Prostate gland (tissue), 2 donors: ENCODE measurements around the gene COL4A1. TPM values are rescaled to one million over a fixed set of nuclear protein-coding genes. Genes with fewer than 3 reads are reported as not detected.

Experiments used
- DNase-seq: peaks from one replicate; pipeline ENCODE4 v3.0.0-alpha.2; 2019; ENCODE audit warnings: low spot score
- H3K27ac ChIP-seq, 2 donors: fragments of 200-600 bp; sonication (generic); 2 replicates each; pipeline ENCODE4 v1.5.1; 2017 to 2019
- H3K27me3 ChIP-seq: fragments of 200-600 bp; sonication (generic); replicated peaks from 2 replicates; pipeline ENCODE4 v1.5.1; 2019; ENCODE audit not compliant: insufficient read depth
- H3K36me3 ChIP-seq, 2 donors: fragments of 200-600 bp; sonication (generic); 1 replicate in 1 of 2; 2 replicates in 1 of 2; pipeline versions ENCODE4 v1.5.1 to v1.8.1; 2017 to 2019
- H3K4me1 ChIP-seq: fragments of 200-600 bp; sonication (generic); replicated peaks from 2 replicates; pipeline ENCODE4 v1.5.1; 2019
- H3K4me3 ChIP-seq, 2 donors: fragments of 200-600 bp; sonication (generic); 2 replicates each; pipeline ENCODE4 v1.5.1; 2017 to 2019
- H3K9me3 ChIP-seq: fragments of 200-600 bp; sonication (generic); 2 replicates; pipeline ENCODE4 v1.5.1; 2017
- POLR2A ChIP-seq: fragments of 450-650 bp; IDR thresholded peaks from one replicate; pipeline ENCODE4 v1.6.1; 2016; ENCODE audit warnings: antibody characterized with exemption, mild to moderate bottlenecking
- POLR2AphosphoS5 ChIP-seq: sonication (generic); formaldehyde crosslinking; IDR thresholded peaks from one replicate; pipeline ENCODE4 v1.6.1; 2017; ENCODE audit warnings: antibody characterized with exemption
- WGBS: methylation state at CpG from one replicate; pipeline ENCODE4 v1.1.5; 2018; 5-methylcytosine and 5-hydroxymethylcytosine counted together
- intact Hi-C: fragments of 100-400 bp; cut with DNase I; formaldehyde crosslinking; loops from one replicate; pipeline ENCODE4 v1.14.2; 2022
- total RNA-seq, 2 donors: library from RNA; depleted of rRNA; stranded (reverse); fragments of >200 nt; gene quantifications; one replicate each; pipeline ENCODE4 v1.1.0, GENCODE V29; 2016
- TF ChIP-seq, protein P1 (sequence below), 4 experiments: fragments of 200-600 bp in 2 of 4; fragments of 450-650 bp in 2 of 4; sonication (generic) in 2 of 4; IDR thresholded peaks; 1 replicate in 3 of 4; 2 replicates in 1 of 4; pipeline ENCODE4 v1.5.1; 2016 to 2019; ENCODE audit warnings: antibody characterized with exemption in 4 of 4, mild to moderate bottlenecking in 2 of 4, moderate library complexity in 2 of 4

Gene COL4A1
- total RNA-seq, 2 donors from 2014 or later = 37.3 to 132 TPM

GRCh38 chr13:110262082-110262436 lies 44.9 kb downstream of the COL4A1 start:
- Histone ChIP-seq H3K36me3 (no peaks in the 10 kb centered on the region), H3K27ac (peak overlapping the region in 1 of 2 donors; percentile 25), H3K9me3 (no peaks in the 10 kb centered on the region), H3K27me3 (no peaks in the 10 kb centered on the region), H3K4me1 (no peaks in the 10 kb centered on the region), H3K4me3 (no peak overlapping the region)
- intact Hi-C loops = no loop called here
- WGBS = 69% methylated on average over 11 of the region's 11 CpGs
- TF ChIP-seq POLR2AphosphoS5 (no peak), POLR2A (no peak)
- TF ChIP-seq, protein P1, sequence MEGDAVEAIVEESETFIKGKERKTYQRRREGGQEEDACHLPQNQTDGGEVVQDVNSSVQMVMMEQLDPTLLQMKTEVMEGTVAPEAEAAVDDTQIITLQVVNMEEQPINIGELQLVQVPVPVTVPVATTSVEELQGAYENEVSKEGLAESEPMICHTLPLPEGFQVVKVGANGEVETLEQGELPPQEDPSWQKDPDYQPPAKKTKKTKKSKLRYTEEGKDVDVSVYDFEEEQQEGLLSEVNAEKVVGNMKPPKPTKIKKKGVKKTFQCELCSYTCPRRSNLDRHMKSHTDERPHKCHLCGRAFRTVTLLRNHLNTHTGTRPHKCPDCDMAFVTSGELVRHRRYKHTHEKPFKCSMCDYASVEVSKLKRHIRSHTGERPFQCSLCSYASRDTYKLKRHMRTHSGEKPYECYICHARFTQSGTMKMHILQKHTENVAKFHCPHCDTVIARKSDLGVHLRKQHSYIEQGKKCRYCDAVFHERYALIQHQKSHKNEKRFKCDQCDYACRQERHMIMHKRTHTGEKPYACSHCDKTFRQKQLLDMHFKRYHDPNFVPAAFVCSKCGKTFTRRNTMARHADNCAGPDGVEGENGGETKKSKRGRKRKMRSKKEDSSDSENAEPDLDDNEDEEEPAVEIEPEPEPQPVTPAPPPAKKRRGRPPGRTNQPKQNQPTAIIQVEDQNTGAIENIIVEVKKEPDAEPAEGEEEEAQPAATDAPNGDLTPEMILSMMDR (IDR thresholded peaks at IDR 0.05) = no peak
- DNase-seq = no peak

- Histone ChIP-seq H3K36me3 (no peaks in the 10 kb centered on the region), H3K27me3 (no peaks in the 10 kb centered on the region), H3K9me3 (no peaks in the 10 kb centered on the region), H3K4me3 (no peak overlapping the region), H3K27ac (peak overlapping the region in 1 of 2 donors; percentile 25), H3K4me1 (no peaks in the 10 kb centered on the region)
- DNase-seq = no peak
- 90% methylated on average over 19 of the region's 19 CpGs for WGBS
- intact Hi-C loops = no loop called here
- TF ChIP-seq, protein P1 (IDR thresholded peaks at IDR 0.05) = no peak
- TF ChIP-seq POLR2AphosphoS5 = no peak
- TF ChIP-seq POLR2A = no peak
These were observed 45.5 kb downstream of the COL4A1 start for GRCh38 chr13:110261166-110262081.

DNA sequence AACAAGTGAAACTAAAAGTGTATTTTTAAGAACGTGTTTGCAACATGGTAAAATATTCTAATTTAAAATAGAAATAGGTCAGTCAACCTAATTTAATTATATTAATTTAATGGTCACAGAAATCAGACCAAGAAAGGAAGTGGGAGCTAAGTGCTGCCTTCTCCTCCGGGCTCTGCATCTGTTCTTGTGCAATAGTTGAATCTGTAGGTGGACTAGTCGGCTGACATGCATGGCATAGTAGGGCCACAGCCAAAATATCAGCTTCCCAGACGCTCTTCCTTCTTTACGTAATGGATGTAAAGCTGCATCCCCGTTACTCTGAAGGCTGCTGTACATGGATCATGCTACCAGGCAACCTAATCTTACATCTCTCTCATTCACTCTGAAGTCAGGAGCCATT lies 47.3 kb downstream of the COL4A1 start:
- Histone ChIP-seq H3K27me3 (no peaks in the 10 kb centered on the region), H3K4me3 (no peak overlapping the region), H3K9me3 (no peaks in the 10 kb centered on the region), H3K36me3 (no peaks in the 10 kb centered on the region), H3K4me1 (no peaks in the 10 kb centered on the region), H3K27ac (no peak overlapping the region)
- no peak for DNase-seq
- intact Hi-C loops = no loop called here
- TF ChIP-seq POLR2A (no peak), POLR2AphosphoS5 (no peak)
- TF ChIP-seq, protein P1 (IDR thresholded peaks at IDR 0.05) = no peak
- 81% methylated on average over 6 of the region's 6 CpGs for WGBS

GRCh38 chr13:110258876-110259631 lies 47.9 kb downstream of the COL4A1 start:
- DNase-seq = no peak
- Histone ChIP-seq H3K4me1 (no peaks in the 10 kb centered on the region), H3K27ac (no peak overlapping the region), H3K36me3 (no peaks in the 10 kb centered on the region), H3K27me3 (no peaks in the 10 kb centered on the region), H3K4me3 (no peak overlapping the region), H3K9me3 (no peaks in the 10 kb centered on the region)
- WGBS = 82% methylated on average over 12 of the region's 12 CpGs
- TF ChIP-seq, protein P1 (IDR thresholded peaks at IDR 0.05) = no peak
- TF ChIP-seq POLR2A (no peak), POLR2AphosphoS5 (no peak)
- intact Hi-C loops = no loop called here
